ENCODE results near the gene UCN2. TPM values are rescaled to one million over a fixed set of nuclear protein-coding genes. Genes with fewer than 3 reads are reported as not detected.
A peak's percentile ranks its signal among the peaks of the same experiment; 100 is the strongest.
"Not testable (repeated sequence)": the region's sequence is repeated elsewhere in the genome, so short reads cannot be mapped to it uniquely, and the experiment has no call there.

Gene UCN2
- total and polyA plus RNA-seq, 9 donors: 0.18 to 0.22 (median 0.19) TPM; not detected in 5

- Histone ChIP-seq H3K4me3 (no peak overlapping the region), H3K27me3 (no peaks in the 10 kb centered on the region), H3K9me3 (no peaks in the 10 kb centered on the region), H3K4me1 (ENCODE audit: insufficient read depth) (peaks cover 3% of the 10 kb centered on the region), H3K27ac (no peak overlapping the region), H3K36me3 (no peaks in the 10 kb centered on the region)
- WGBS, 3 donors: 94 to 99% (median 95%) methylated on average over 5 of the region's 5 CpGs
- DNase-seq: no peak
- TF ChIP-seq CTCF (IDR thresholded peaks at IDR 0.05) (no peak), POLR2A (IDR thresholded peaks at IDR 0.05) (no peak), EP300 (IDR thresholded peaks at IDR 0.05) (no peak)
- intact Hi-C loops (cut with DNase I): loop anchor here in 3 of 4 donors (2.0 to 10.0 kb wide), 6 partner anchors 89 to 281 kb away; no protein-coding TSS in a partner anchor
These were observed 10.2 kb downstream of the UCN2 start for GRCh38 chr3:48553361-48553760.

- Histone ChIP-seq H3K4me3 (no peak overlapping the region), H3K9me3 (no peaks in the 10 kb centered on the region), H3K36me3 (no peaks in the 10 kb centered on the region), H3K4me1 (ENCODE audit: insufficient read depth) (peaks cover 3% of the 10 kb centered on the region), H3K27me3 (no peaks in the 10 kb centered on the region), H3K27ac (no peak overlapping the region)
- WGBS, 3 donors: 75 to 80% (median 75%) methylated on average over 14 of the region's 14 CpGs
- no peak for DNase-seq
- intact Hi-C loops (cut with DNase I): loop anchor here in 3 of 4 donors (2.0 to 10.0 kb wide), 6 partner anchors 88 to 280 kb away; no protein-coding TSS in a partner anchor
- TF ChIP-seq CTCF (IDR thresholded peaks at IDR 0.05) (no peak), POLR2A (IDR thresholded peaks at IDR 0.05) (no peak), EP300 (IDR thresholded peaks at IDR 0.05) (no peak)
These were observed 11.2 kb downstream of the UCN2 start for GRCh38 chr3:48552111-48552951.

GRCh38 chr3:48551651-48552050 is 11.9 kb downstream of the UCN2 start:
- not testable (repeated sequence) for H3K9me3 ChIP-seq; H3K27me3 ChIP-seq; DNase-seq; H3K4me1 ChIP-seq (ENCODE audit: insufficient read depth); H3K36me3 ChIP-seq; H3K4me3 ChIP-seq; H3K27ac ChIP-seq
- 91 to 95% (median 92%) methylated on average over 7 of the region's 7 CpGs for WGBS, 3 donors
- intact Hi-C loops (cut with DNase I): loop anchor here in 3 of 4 donors (2.0 to 10.0 kb wide), 6 partner anchors 87 to 279 kb away; no protein-coding TSS in a partner anchor

- no peaks in the 10 kb centered on the region for H3K36me3 ChIP-seq
- no peak overlapping the region for H3K27ac ChIP-seq
- H3K4me1 ChIP-seq (ENCODE audit: insufficient read depth): no peaks in the 10 kb centered on the region
- H3K27me3 ChIP-seq: no peaks in the 10 kb centered on the region
- WGBS, 3 donors: 65 to 70% (median 67%) methylated on average over 10 of the region's 10 CpGs
- no peaks in the 10 kb centered on the region for H3K9me3 ChIP-seq
- TF ChIP-seq CTCF (IDR thresholded peaks at IDR 0.05) (peak; percentile 78 to 94 (median 92)), EP300 (IDR thresholded peaks at IDR 0.05) (no peak), POLR2A (IDR thresholded peaks at IDR 0.05) (peak; percentile 17)
- no peak overlapping the region for H3K4me3 ChIP-seq
- DNase-seq: peak; percentile 75 to 89 (median 85)
- intact Hi-C loops (cut with DNase I): loop anchor here in 2 of 4 donors (2.0 to 5.0 kb wide), 3 partner anchors 42 to 87 kb away; no protein-coding TSS in a partner anchor
These were observed 14.6 kb downstream of the UCN2 start for GRCh38 chr3:48548729-48549705.
